Measurements from ENCODE around the gene HS3ST2. TPM values are rescaled to one million over a fixed set of nuclear protein-coding genes. Genes with fewer than 3 reads are reported as not detected.

Gene HS3ST2
- total RNA-seq, 1 experiment from 2014 or later, result 0.24 TPM

- intact Hi-C loops (cut with micrococcal nuclease; ENCODE audit: unreplicated experiment), result no loop called here
- no TSS peak for BruUV-seq (replicated peaks)
- Histone ChIP-seq H3K27me3 (replicated peaks; ENCODE audit: insufficient read depth, low read depth, low read length, poor library complexity) (peaks cover 45% of the 10 kb centered on the region), H3K4me3 (ENCODE audit: low read depth, low read length, poor library complexity, severe bottlenecking) (no peak overlapping the region), H3K9me3 (ENCODE audit: low read depth, low read length, poor library complexity, severe bottlenecking) (no peaks in the 10 kb centered on the region), H3K4me1 (ENCODE audit: insufficient read depth, low read length, poor library complexity, severe bottlenecking) (no peaks in the 10 kb centered on the region), H3K27ac (ENCODE audit: low read depth, low read length, poor library complexity, severe bottlenecking) (no peak overlapping the region), H3K36me3 (ENCODE audit: insufficient read depth, low read length, poor library complexity, severe bottlenecking) (no peaks in the 10 kb centered on the region)
- TF ChIP-seq CTCF (conservative IDR thresholded peaks at IDR 0.05; ENCODE audit: low read depth, low read length) (no peak), EZH2 (IDR thresholded peaks at IDR 0.05; ENCODE audit: borderline replicate concordance, low read depth, low read length, poor library complexity, severe bottlenecking) (no peak)
- ChIA-PET CTCF (no interaction called here), POLR2A (ENCODE audit: low non-redundant PET) (no interaction called here)
- DNase-seq (ENCODE audit: low spot score), result no peak
Observed at GRCh38 chr16:22849517-22849916, 35.6 kb downstream of the HS3ST2 start.

- no peak overlapping the region for H3K27ac ChIP-seq (ENCODE audit: low read depth, low read length, poor library complexity, severe bottlenecking)
- no peaks in the 10 kb centered on the region for H3K9me3 ChIP-seq (ENCODE audit: low read depth, low read length, poor library complexity, severe bottlenecking)
- no peaks in the 10 kb centered on the region for H3K36me3 ChIP-seq (ENCODE audit: insufficient read depth, low read length, poor library complexity, severe bottlenecking)
- ChIA-PET POLR2A (ENCODE audit: low non-redundant PET) (no interaction called here), CTCF (no interaction called here)
- no peak for DNase-seq (ENCODE audit: low spot score)
- H3K27me3 ChIP-seq (replicated peaks; ENCODE audit: insufficient read depth, low read depth, low read length, poor library complexity), result peaks cover 60% of the 10 kb centered on the region
- no peak overlapping the region for H3K4me3 ChIP-seq (ENCODE audit: low read depth, low read length, poor library complexity, severe bottlenecking)
- BruUV-seq (replicated peaks), result no TSS peak
- intact Hi-C loops (cut with micrococcal nuclease; ENCODE audit: unreplicated experiment), result no loop called here
- TF ChIP-seq CTCF (conservative IDR thresholded peaks at IDR 0.05; ENCODE audit: low read depth, low read length) (no peak), EZH2 (IDR thresholded peaks at IDR 0.05; ENCODE audit: borderline replicate concordance, low read depth, low read length, poor library complexity, severe bottlenecking) (no peak)
- H3K4me1 ChIP-seq (ENCODE audit: insufficient read depth, low read length, poor library complexity, severe bottlenecking), result no peaks in the 10 kb centered on the region
Observed at GRCh38 chr16:22855231-22855630, 41.3 kb downstream of the HS3ST2 start.

GRCh38 chr16:22857296-22858025 lies 43.5 kb downstream of the HS3ST2 start:
- intact Hi-C loops (cut with micrococcal nuclease; ENCODE audit: unreplicated experiment), result no loop called here
- Histone ChIP-seq H3K4me1 (ENCODE audit: insufficient read depth, low read length, poor library complexity, severe bottlenecking) (no peaks in the 10 kb centered on the region), H3K27ac (ENCODE audit: low read depth, low read length, poor library complexity, severe bottlenecking) (no peak overlapping the region), H3K4me3 (ENCODE audit: low read depth, low read length, poor library complexity, severe bottlenecking) (no peak overlapping the region), H3K36me3 (ENCODE audit: insufficient read depth, low read length, poor library complexity, severe bottlenecking) (no peaks in the 10 kb centered on the region), H3K27me3 (replicated peaks; ENCODE audit: insufficient read depth, low read depth, low read length, poor library complexity) (peaks cover 56% of the 10 kb centered on the region), H3K9me3 (ENCODE audit: low read depth, low read length, poor library complexity, severe bottlenecking) (no peaks in the 10 kb centered on the region)
- no peak for DNase-seq (ENCODE audit: low spot score)
- no TSS peak for BruUV-seq (replicated peaks)
- ChIA-PET POLR2A (ENCODE audit: low non-redundant PET) (no interaction called here), CTCF (no interaction called here)
- no peak for TF ChIP-seq CTCF (conservative IDR thresholded peaks at IDR 0.05; ENCODE audit: low read depth, low read length)
- TF ChIP-seq EZH2 (IDR thresholded peaks at IDR 0.05; ENCODE audit: borderline replicate concordance, low read depth, low read length, poor library complexity, severe bottlenecking), result no peak
